Measurements from ENCODE around the gene KRTAP16-1.
"Not testable (repeated sequence)": the region's sequence is repeated elsewhere in the genome, so short reads cannot be mapped to it uniquely, and the experiment has no call there.

The KRTAP16-1 gene

GRCh38 chr17:41308918-41309359 is at the start of gene KRTAP16-1:
TSS of gene KRTAP16-1 (minus strand) at chr17:41309309. CDS start at chr17:41309253, 56 bp downstream.
- peak; percentile 54 for DNase-seq

- DNase-seq = no peak
Observed at GRCh38 chr17:41354536-41354935, 45.4 kb upstream of the KRTAP16-1 start.

GRCh38 chr17:41352597-41353366 is 43.7 kb upstream of the KRTAP16-1 start:
- no peak for DNase-seq

GRCh38 chr17:41351177-41351576 is 42.1 kb upstream of the KRTAP16-1 start:
- DNase-seq = no peak

- not testable (repeated sequence) for DNase-seq
Observed at GRCh38 chr17:41350381-41350878, 41.3 kb upstream of the KRTAP16-1 start, which contains the start of gene KRT33A. TSS of gene KRT33A (minus strand) at chr17:41350828. CDS start at chr17:41350767, 61 bp downstream.

- no peak for DNase-seq
Observed at GRCh38 chr17:41347869-41348760, 39.0 kb upstream of the KRTAP16-1 start.

- DNase-seq = not testable (repeated sequence)
Observed at GRCh38 chr17:41346421-41346820, 37.3 kb upstream of the KRTAP16-1 start.

- no peak for DNase-seq
Observed at GRCh38 chr17:41345992-41346391, 36.9 kb upstream of the KRTAP16-1 start.

GRCh38 chr17:41343029-41343428 is 33.9 kb upstream of the KRTAP16-1 start:
- no peak for DNase-seq

- no peak for DNase-seq
Observed at GRCh38 chr17:41340934-41341861, 32.1 kb upstream of the KRTAP16-1 start.

GRCh38 chr17:41340494-41340893 is 31.4 kb upstream of the KRTAP16-1 start:
- DNase-seq = no peak

- no peak for DNase-seq
Observed at GRCh38 chr17:41339571-41340172, 30.6 kb upstream of the KRTAP16-1 start.

GRCh38 chr17:41338961-41339485 is 29.9 kb upstream of the KRTAP16-1 start:
- DNase-seq = no peak

GRCh38 chr17:41335747-41336146 is 26.6 kb upstream of the KRTAP16-1 start:
- no peak for DNase-seq

GRCh38 chr17:41334385-41335305 is 25.5 kb upstream of the KRTAP16-1 start:
- DNase-seq = no peak

GRCh38 chr17:41333836-41334235 is 24.7 kb upstream of the KRTAP16-1 start:
- no peak for DNase-seq

GRCh38 chr17:41333098-41333497 is 24.0 kb upstream of the KRTAP16-1 start:
- DNase-seq = no peak

- DNase-seq = no peak
Observed at GRCh38 chr17:41332239-41332638, 23.1 kb upstream of the KRTAP16-1 start.

GRCh38 chr17:41331606-41332005 is 22.5 kb upstream of the KRTAP16-1 start:
- DNase-seq = no peak

GRCh38 chr17:41329279-41329948 is 20.3 kb upstream of the KRTAP16-1 start:
- no peak for DNase-seq

Measured in activated CD4-positive, CD25-positive, alpha-beta regulatory T cell treated with anti-CD3 and anti-CD28 coated beads, Interleukin-2, amount 50 U/mL, for 72 hours (primary cell).